ENCODE measurements around the gene TMEM256.

DNA sequence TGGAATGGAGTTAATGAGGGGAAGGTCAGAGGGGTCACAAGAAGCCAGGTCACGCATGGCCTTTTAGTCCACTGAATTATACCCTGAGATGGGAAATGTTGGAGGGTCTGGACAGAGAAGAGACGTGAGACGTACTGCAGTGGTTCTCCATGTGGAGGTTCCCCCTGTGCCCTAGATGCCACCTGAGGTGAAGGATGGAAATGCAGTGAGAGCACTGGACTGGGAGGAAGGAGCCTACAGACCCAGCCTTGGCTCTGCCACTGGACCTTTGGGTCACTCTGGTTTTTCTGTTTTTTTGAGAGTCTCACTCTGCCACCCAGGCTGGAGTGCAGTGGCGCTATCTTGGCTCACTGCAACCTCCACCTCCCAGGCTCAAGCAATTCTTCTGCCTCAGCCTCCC, 7.8 kb downstream of the TMEM256 start:
- TF ChIP-seq EZH2 (IDR thresholded peaks at IDR 0.05; ENCODE audit: borderline replicate concordance, low read depth, low read length, severe bottlenecking): no peak
- TF ChIP-seq, protein P1, sequence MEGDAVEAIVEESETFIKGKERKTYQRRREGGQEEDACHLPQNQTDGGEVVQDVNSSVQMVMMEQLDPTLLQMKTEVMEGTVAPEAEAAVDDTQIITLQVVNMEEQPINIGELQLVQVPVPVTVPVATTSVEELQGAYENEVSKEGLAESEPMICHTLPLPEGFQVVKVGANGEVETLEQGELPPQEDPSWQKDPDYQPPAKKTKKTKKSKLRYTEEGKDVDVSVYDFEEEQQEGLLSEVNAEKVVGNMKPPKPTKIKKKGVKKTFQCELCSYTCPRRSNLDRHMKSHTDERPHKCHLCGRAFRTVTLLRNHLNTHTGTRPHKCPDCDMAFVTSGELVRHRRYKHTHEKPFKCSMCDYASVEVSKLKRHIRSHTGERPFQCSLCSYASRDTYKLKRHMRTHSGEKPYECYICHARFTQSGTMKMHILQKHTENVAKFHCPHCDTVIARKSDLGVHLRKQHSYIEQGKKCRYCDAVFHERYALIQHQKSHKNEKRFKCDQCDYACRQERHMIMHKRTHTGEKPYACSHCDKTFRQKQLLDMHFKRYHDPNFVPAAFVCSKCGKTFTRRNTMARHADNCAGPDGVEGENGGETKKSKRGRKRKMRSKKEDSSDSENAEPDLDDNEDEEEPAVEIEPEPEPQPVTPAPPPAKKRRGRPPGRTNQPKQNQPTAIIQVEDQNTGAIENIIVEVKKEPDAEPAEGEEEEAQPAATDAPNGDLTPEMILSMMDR (IDR thresholded peaks at IDR 0.05; ENCODE audit: extremely low read depth in 1 of 2, insufficient read depth in 1 of 2, low read depth in 1 of 2, low read length in 2 of 2): no peak
- no peak for TF ChIP-seq POLR2A (IDR thresholded peaks at IDR 0.05; ENCODE audit: low read depth, low read length)
- no peak for TF ChIP-seq GATA2 (IDR thresholded peaks at IDR 0.05; ENCODE audit: insufficient read depth, insufficient read length, low read depth, low read length)
- no peak for TF ChIP-seq POLR2AphosphoS5 (IDR thresholded peaks at IDR 0.05; ENCODE audit: insufficient read depth, low read depth, low read length)
- TF ChIP-seq JUN (IDR thresholded peaks at IDR 0.05; ENCODE audit: borderline replicate concordance, insufficient read depth, insufficient read length, low read depth): no peak
- TF ChIP-seq FOS (IDR thresholded peaks at IDR 0.05; ENCODE audit: borderline replicate concordance, insufficient read depth, low read length): no peak

All from endothelial cell of umbilical vein (primary cell).